Measurements from ENCODE around the gene CFAP410. TPM values are rescaled to one million over a fixed set of nuclear protein-coding genes. Genes with fewer than 3 reads are reported as not detected.

CFAP410 gene
- total RNA-seq, 1 donor from 2014 or later, result 23.4 TPM

DNA sequence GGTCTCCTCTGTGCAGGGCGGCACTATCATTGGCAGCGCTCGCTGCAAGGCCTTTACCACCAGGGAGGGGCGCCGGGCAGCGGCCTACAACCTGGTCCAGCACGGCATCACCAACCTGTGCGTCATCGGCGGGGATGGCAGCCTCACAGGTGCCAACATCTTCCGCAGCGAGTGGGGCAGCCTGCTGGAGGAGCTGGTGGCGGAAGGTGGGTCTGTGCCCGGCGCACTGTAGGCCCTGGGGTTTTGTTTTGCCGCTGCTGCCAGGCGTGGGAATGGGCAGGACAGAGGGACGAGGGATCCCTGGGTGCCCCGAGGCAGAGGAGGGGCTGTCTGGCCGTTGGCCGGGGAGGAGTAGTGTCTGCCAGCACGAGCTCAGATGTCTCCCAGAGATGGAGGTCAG is 27.1 kb downstream of the CFAP410 start:
- TF ChIP-seq, protein P1, sequence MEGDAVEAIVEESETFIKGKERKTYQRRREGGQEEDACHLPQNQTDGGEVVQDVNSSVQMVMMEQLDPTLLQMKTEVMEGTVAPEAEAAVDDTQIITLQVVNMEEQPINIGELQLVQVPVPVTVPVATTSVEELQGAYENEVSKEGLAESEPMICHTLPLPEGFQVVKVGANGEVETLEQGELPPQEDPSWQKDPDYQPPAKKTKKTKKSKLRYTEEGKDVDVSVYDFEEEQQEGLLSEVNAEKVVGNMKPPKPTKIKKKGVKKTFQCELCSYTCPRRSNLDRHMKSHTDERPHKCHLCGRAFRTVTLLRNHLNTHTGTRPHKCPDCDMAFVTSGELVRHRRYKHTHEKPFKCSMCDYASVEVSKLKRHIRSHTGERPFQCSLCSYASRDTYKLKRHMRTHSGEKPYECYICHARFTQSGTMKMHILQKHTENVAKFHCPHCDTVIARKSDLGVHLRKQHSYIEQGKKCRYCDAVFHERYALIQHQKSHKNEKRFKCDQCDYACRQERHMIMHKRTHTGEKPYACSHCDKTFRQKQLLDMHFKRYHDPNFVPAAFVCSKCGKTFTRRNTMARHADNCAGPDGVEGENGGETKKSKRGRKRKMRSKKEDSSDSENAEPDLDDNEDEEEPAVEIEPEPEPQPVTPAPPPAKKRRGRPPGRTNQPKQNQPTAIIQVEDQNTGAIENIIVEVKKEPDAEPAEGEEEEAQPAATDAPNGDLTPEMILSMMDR (IDR thresholded peaks at IDR 0.05), result no peak
- DNase-seq (ENCODE audit: extremely low spot score, unreplicated experiment), result no peak
- Mint-ChIP-seq H3K27ac (ENCODE audit: unreplicated experiment) (no peak overlapping the region), H3K36me3 (ENCODE audit: unreplicated experiment) (peaks cover 15% of the 10 kb centered on the region), H3K9me3 (ENCODE audit: unreplicated experiment) (no peaks in the 10 kb centered on the region), H3K4me1 (ENCODE audit: unreplicated experiment) (peaks cover 6% of the 10 kb centered on the region), H3K4me3 (ENCODE audit: unreplicated experiment) (no peak overlapping the region), H3K27me3 (ENCODE audit: unreplicated experiment) (no peaks in the 10 kb centered on the region)

DNA sequence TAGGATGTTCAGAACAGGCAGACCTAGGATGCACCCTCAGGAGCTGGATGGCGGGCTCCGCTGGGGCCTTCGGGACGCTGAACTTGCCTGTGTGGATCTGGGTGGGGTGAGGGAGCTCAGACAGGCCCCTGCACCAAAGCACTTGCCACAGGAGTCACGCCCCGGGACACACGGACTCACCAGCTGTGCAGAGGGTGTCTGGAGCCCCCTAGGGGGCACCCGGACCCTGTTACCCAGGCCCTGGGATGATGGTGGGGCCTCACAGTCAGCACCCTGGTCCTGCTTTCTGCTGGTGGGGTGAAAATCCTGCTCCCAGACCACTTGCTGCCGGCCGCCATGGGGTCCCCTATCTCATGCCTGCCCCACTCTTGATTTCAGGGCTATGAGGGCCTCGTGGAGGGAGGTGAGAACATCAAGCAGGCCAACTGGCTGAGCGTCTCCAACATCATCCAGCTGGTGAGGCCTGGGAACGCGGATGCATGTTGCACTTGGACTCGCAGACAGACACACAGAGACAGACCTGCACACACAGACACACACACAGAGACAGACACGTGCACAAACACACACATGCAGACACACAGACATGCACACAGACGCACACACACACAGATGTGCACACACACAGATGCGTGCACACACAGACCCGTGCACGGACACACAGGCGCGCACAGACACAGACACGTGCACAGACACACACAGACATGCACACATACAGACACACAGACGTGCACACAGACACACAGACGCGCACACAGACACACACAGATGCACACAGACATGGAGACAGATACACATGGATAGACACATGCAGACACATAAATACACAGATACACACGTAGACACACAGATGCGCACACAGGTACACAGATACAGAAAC is 28.3 kb downstream of the CFAP410 start:
- H3K27me3 Mint-ChIP-seq (ENCODE audit: unreplicated experiment), result no peaks in the 10 kb centered on the region
- H3K27ac Mint-ChIP-seq (ENCODE audit: unreplicated experiment), result no peak overlapping the region
- H3K36me3 Mint-ChIP-seq (ENCODE audit: unreplicated experiment), result peaks cover 16% of the 10 kb centered on the region
- TF ChIP-seq, protein P1 (IDR thresholded peaks at IDR 0.05), result no peak
- H3K4me3 Mint-ChIP-seq (ENCODE audit: unreplicated experiment), result no peak overlapping the region
- no peak for DNase-seq (ENCODE audit: extremely low spot score, unreplicated experiment)
- no peaks in the 10 kb centered on the region for H3K9me3 Mint-ChIP-seq (ENCODE audit: unreplicated experiment)
- peaks cover 9% of the 10 kb centered on the region for H3K4me1 Mint-ChIP-seq (ENCODE audit: unreplicated experiment)

DNA sequence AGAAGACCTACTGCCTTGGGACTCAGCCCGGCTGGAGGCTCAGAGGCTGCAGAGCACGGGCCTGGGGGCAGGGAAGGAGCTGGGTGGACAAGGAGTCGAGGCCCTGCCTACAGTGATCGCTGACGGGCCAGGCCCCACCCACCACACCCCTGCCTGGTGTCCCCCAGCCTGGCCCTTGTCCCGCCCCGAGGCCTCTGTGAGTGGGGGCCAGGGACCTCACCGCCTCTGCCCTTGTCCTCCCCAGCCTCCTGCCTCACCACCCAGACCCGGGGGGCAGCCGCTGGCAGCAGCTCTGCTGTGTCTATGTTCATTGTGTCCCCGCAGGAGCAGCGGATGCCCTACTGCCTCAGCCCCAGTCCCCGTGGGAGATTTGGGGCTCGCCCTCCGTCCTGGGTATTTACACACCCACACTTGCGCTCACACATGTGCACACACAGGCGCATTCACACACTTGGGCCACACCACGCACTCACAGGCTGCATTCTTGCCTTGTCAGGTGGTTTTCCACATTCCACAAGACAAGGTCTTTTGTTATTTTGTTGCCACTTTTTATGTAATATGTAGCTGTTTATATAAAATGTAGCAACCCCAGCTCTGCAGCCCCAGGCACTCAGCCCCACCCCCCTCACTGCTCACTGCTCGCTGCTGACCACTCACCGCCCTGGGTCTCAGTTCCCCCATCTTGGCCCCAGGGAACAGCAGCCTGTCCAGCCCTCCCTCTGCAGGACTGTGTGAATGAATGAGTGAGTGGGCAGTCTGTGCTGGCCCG is 32.1 kb downstream of the CFAP410 start:
- no peak for DNase-seq (ENCODE audit: extremely low spot score, unreplicated experiment)
- TF ChIP-seq, protein P1 (IDR thresholded peaks at IDR 0.05), result no peak
- no peak overlapping the region for H3K4me3 Mint-ChIP-seq (ENCODE audit: unreplicated experiment)
- H3K9me3 Mint-ChIP-seq (ENCODE audit: unreplicated experiment), result no peaks in the 10 kb centered on the region
- peaks cover 18% of the 10 kb centered on the region for H3K36me3 Mint-ChIP-seq (ENCODE audit: unreplicated experiment)
- H3K27ac Mint-ChIP-seq (ENCODE audit: unreplicated experiment), result no peak overlapping the region
- peaks cover 20% of the 10 kb centered on the region for H3K4me1 Mint-ChIP-seq (ENCODE audit: unreplicated experiment)
- H3K27me3 Mint-ChIP-seq (ENCODE audit: unreplicated experiment), result no peaks in the 10 kb centered on the region

DNA sequence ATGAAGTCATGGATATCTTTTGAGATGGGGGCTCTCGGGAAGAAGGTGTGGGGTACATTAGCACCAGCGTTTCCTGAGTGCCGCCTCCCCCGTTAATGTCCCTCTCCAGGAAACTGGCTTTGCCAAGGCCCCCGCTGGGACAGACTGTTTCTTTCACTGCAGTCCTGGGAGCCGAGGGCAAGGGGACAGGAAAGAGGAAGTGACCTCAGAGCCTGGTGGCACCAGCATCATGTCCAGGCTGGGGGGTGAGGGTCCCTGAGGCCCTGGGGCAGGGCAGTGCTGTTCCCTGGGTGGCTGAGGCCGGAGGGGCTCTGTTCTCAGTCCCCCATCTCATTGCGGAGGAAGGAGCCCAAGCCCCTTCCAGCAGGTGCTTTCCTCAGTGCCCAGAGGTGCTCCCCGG is 33.5 kb downstream of the CFAP410 start:
- DNase-seq (ENCODE audit: extremely low spot score, unreplicated experiment), result no peak
- Mint-ChIP-seq H3K9me3 (ENCODE audit: unreplicated experiment) (no peaks in the 10 kb centered on the region), H3K4me1 (ENCODE audit: unreplicated experiment) (peaks cover 29% of the 10 kb centered on the region), H3K4me3 (ENCODE audit: unreplicated experiment) (no peak overlapping the region), H3K36me3 (ENCODE audit: unreplicated experiment) (peaks cover 11% of the 10 kb centered on the region), H3K27ac (ENCODE audit: unreplicated experiment) (no peak overlapping the region), H3K27me3 (ENCODE audit: unreplicated experiment) (no peaks in the 10 kb centered on the region)
- TF ChIP-seq, protein P1 (IDR thresholded peaks at IDR 0.05), result no peak

DNA sequence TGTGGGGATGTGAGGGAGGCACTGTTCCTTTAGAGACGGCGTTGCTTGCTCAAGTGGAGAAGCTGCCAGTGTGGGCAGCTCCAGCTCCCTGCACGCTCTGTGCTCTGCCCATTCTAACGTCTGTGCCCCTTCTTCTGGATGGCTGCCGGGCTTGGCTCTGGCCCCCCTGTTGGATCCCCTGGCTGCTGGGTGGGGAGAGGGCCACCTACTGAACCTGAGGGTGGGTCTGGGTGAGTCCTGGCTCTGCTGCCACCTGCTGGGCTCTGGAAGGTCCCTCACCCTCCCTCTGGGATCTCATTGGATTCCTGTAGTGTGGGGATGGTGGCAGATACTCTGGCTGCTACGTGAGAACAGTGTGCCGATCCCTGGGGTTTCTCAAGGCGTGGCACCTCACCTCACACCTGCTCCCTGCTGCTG is 34.3 kb downstream of the CFAP410 start:
- no peaks in the 10 kb centered on the region for H3K27me3 Mint-ChIP-seq (ENCODE audit: unreplicated experiment)
- H3K9me3 Mint-ChIP-seq (ENCODE audit: unreplicated experiment), result no peaks in the 10 kb centered on the region
- peaks cover 11% of the 10 kb centered on the region for H3K36me3 Mint-ChIP-seq (ENCODE audit: unreplicated experiment)
- TF ChIP-seq, protein P1 (IDR thresholded peaks at IDR 0.05), result peak; percentile 63
- H3K4me1 Mint-ChIP-seq (ENCODE audit: unreplicated experiment), result peaks cover 31% of the 10 kb centered on the region
- H3K4me3 Mint-ChIP-seq (ENCODE audit: unreplicated experiment), result no peak overlapping the region
- H3K27ac Mint-ChIP-seq (ENCODE audit: unreplicated experiment), result peak overlapping the region; percentile 63
- no peak for DNase-seq (ENCODE audit: extremely low spot score, unreplicated experiment)
